H1 (cell line): ENCODE results near the gene ENTREP3. TPM values are rescaled to one million over a fixed set of nuclear protein-coding genes. Genes with fewer than 3 reads are reported as not detected.

Experiments
- BACH1 ChIP-seq: IDR thresholded peaks from 2 replicates; pipeline ENCODE4 v1.6.1; 2012; ENCODE audit warnings: low read length, improper control_type of control experiment
- BCL11A ChIP-seq, 2 experiments: IDR thresholded peaks; one replicate each; pipeline ENCODE4 v1.6.1; 2011; ENCODE audit warnings: low read depth in 2 of 2, low read length in 2 of 2, mild to moderate bottlenecking in 2 of 2
- BRCA1 ChIP-seq: IDR thresholded peaks from 2 replicates; pipeline ENCODE4 v1.6.1; 2012; ENCODE audit warnings: low read depth, low read length, improper control_type of control experiment
- CHD2 ChIP-seq: IDR thresholded peaks from 2 replicates; pipeline ENCODE4 v1.6.1; 2012; ENCODE audit warnings: low read length, improper control_type of control experiment
- CTBP2 ChIP-seq: IDR thresholded peaks from 2 replicates; pipeline ENCODE4 v1.7.0; 2011; ENCODE audit warnings: borderline replicate concordance, mild to moderate bottlenecking, moderate library complexity, mixed read lengths, low read length; ENCODE audit not compliant: insufficient read depth, insufficient read length
- E2F6 ChIP-seq: IDR thresholded peaks from 2 replicates; pipeline ENCODE4 v1.6.1; 2012; ENCODE audit warnings: inconsistent platforms
- EZH2 ChIP-seq: fragments of 200-600 bp; sonication (generic); IDR thresholded peaks from 2 replicates; pipeline ENCODE4 v1.7.1; 2012; ENCODE audit warnings: low read depth, mild to moderate bottlenecking, moderate library complexity, low read length, inconsistent platforms; ENCODE audit not compliant: severe bottlenecking
- FOSL1 ChIP-seq: IDR thresholded peaks from 2 replicates; pipeline ENCODE4 v1.6.1; 2011; ENCODE audit warnings: mild to moderate bottlenecking, low read depth, low read length, moderate library complexity; ENCODE audit not compliant: insufficient read depth
- JUND ChIP-seq: IDR thresholded peaks from 2 replicates; pipeline ENCODE4 v1.6.1; 2011; ENCODE audit warnings: mild to moderate bottlenecking, improper control_type of control experiment, low read length
- KDM5A ChIP-seq: fragments of 200-600 bp; IDR thresholded peaks from 2 replicates; pipeline ENCODE4 v1.7.1; 2012; ENCODE audit warnings: mild to moderate bottlenecking, low read length, inconsistent platforms, mixed read lengths
- NANOG ChIP-seq: IDR thresholded peaks from 2 replicates; pipeline ENCODE4 v1.6.1; 2011; ENCODE audit warnings: low read length, low read depth, mild to moderate bottlenecking, inconsistent platforms; ENCODE audit not compliant: insufficient read depth, poor library complexity, severe bottlenecking
- POLR2A ChIP-seq, 2 experiments: IDR thresholded peaks; 1 replicate in 1 of 2; 2 replicates in 1 of 2; pipeline ENCODE4 v1.6.1; 2011; ENCODE audit warnings: low read depth in 2 of 2, low read length in 2 of 2, mild to moderate bottlenecking in 2 of 2; ENCODE audit errors: control extremely low read depth in 1 of 2
- POU5F1 ChIP-seq: IDR thresholded peaks from 2 replicates; pipeline ENCODE4 v1.6.1; 2011; ENCODE audit warnings: low read depth, mild to moderate bottlenecking, low read length, moderate library complexity
- RXRA ChIP-seq: IDR thresholded peaks from 2 replicates; pipeline ENCODE4 v1.6.1; 2011; ENCODE audit warnings: low read depth, mild to moderate bottlenecking, low read length, moderate library complexity; ENCODE audit not compliant: insufficient read depth
- SIRT6 ChIP-seq: IDR thresholded peaks from one replicate; pipeline ENCODE4 v1.7.1; 2012; ENCODE audit warnings: low read length, inconsistent platforms
- SUZ12 ChIP-seq: fragments of 200-600 bp; sonication (generic); IDR thresholded peaks from 2 replicates; pipeline ENCODE4 v1.6.1; 2012; ENCODE audit warnings: mild to moderate bottlenecking, inconsistent platforms, low read length, moderate library complexity, mixed read lengths
- TCF12 ChIP-seq: IDR thresholded peaks from 2 replicates; pipeline ENCODE4 v1.6.1; 2011; ENCODE audit warnings: low read depth, mild to moderate bottlenecking, low read length
- TEAD4 ChIP-seq: IDR thresholded peaks from 2 replicates; pipeline ENCODE4 v1.6.1; 2012; ENCODE audit warnings: low read depth, low read length, inconsistent platforms, mixed read lengths
- USF2 ChIP-seq: IDR thresholded peaks from 2 replicates; pipeline ENCODE4 v1.6.1; 2011; ENCODE audit warnings: low read length, improper control_type of control experiment
- YY1 ChIP-seq: IDR thresholded peaks from 2 replicates; pipeline ENCODE4 v1.6.1; 2011; ENCODE audit warnings: low read depth, mild to moderate bottlenecking, low read length
- ZNF274 ChIP-seq: IDR thresholded peaks from 2 replicates; pipeline ENCODE4 v1.7.0; 2012; ENCODE audit warnings: low read length, borderline replicate concordance; ENCODE audit errors: extremely low read depth
- polyA plus RNA-seq, 7 experiments: library from polyadenylated mRNA; depleted of rRNA in 3 of 7; stranded (reverse) in 5 of 7; unstranded in 2 of 7; fragments of >200 nt in 5 of 7; fragments of 200-250 nt in 2 of 7; gene quantifications; 1 replicate in 5 of 7; 2 replicates in 1 of 7; 4 replicates in 1 of 7; pipeline versions ENCODE4 v1.2.1 to v1.2.3, GENCODE V29; 2011 to 2013; ENCODE audit warnings: missing spikeins in 2 of 7, mixed read lengths in 2 of 7
- total RNA-seq: library from RNA; stranded (reverse); fragmentation: NEBNext Ultra II Directional; extraction: Animal tissue kit (Norgen Biotek cat#: 25700); gene quantifications from 2 replicates; pipeline ENCODE4 v1.2.1, GENCODE V29; 2021
- TF ChIP-seq, protein P1 (sequence below): IDR thresholded peaks from 2 replicates; pipeline ENCODE4 v1.6.1; 2011; ENCODE audit warnings: low read depth, mild to moderate bottlenecking, low read length; ENCODE audit not compliant: insufficient read depth

The ENTREP3 gene
- total and polyA plus RNA-seq, 2 of the 8 experiments (the other 6 are each of a cell fraction or from before 2014, with no cell fraction given), result 22.8 to 52.2 TPM

- TF ChIP-seq, protein P1, sequence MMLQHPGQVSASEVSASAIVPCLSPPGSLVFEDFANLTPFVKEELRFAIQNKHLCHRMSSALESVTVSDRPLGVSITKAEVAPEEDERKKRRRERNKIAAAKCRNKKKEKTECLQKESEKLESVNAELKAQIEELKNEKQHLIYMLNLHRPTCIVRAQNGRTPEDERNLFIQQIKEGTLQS, result no peak
- TF ChIP-seq NANOG, result no peak
- TF ChIP-seq SUZ12, result no peak
- no peak for TF ChIP-seq USF2
- TF ChIP-seq CHD2, result peak; percentile 87
- no peak for TF ChIP-seq CTBP2
- TF ChIP-seq KDM5A, result no peak
- no peak for TF ChIP-seq POU5F1
- TF ChIP-seq SIRT6, result no peak
- peak; percentile 85 for TF ChIP-seq E2F6
- no peak for TF ChIP-seq FOSL1
- TF ChIP-seq POLR2A (IDR thresholded peaks at IDR 0.05; ENCODE audit: control extremely low read depth in 1 of 2, low read depth in 2 of 2, low read length in 2 of 2), result peak; percentile 76 to 91
- peak; percentile 34 for TF ChIP-seq BACH1
- TF ChIP-seq RXRA, result no peak
- no peak for TF ChIP-seq TEAD4
- TF ChIP-seq BCL11A (IDR thresholded peaks at IDR 0.05; ENCODE audit: low read depth in 2 of 2, low read length in 2 of 2), result no peak
- TF ChIP-seq YY1, result peak; percentile 80
- TF ChIP-seq JUND, result peak; percentile 12; the same call in 1 of the 2 replicates
- no peak for TF ChIP-seq ZNF274
- no peak for TF ChIP-seq EZH2
- no peak for TF ChIP-seq BRCA1
- TF ChIP-seq TCF12, result no peak
These were observed 27.8 kb downstream of the ENTREP3 start (continued) for GRCh38 chr1:155227261-155228095.
